ENCODE data around the gene RNF213. TPM values are rescaled to one million over a fixed set of nuclear protein-coding genes. Genes with fewer than 3 reads are reported as not detected.

Gene RNF213
- total and polyA plus RNA-seq, 10 of the 15 experiments (the other 5 are each of a cell fraction or from before 2014, with no cell fraction given): 18.6 to 145 (median 65.8) TPM

GRCh38 chr17:80382956-80383355 is 122.3 kb downstream of the RNF213 start:
- no peaks in the 10 kb centered on the region for H3K27me3 ChIP-seq (replicated peaks in 1 of 2; ENCODE audit: control insufficient read depth in 2 of 2, insufficient read depth in 2 of 2, low read length in 1 of 2)
- no peak overlapping the region for H3K4me2 ChIP-seq (ENCODE audit: control insufficient read depth, insufficient read depth)
- TF ChIP-seq TBL1XR1 (IDR thresholded peaks at IDR 0.05; ENCODE audit: low read depth, low read length): no peak
- H3K79me2 ChIP-seq (ENCODE audit: control insufficient read depth, insufficient read depth, low read length): no peaks in the 10 kb centered on the region
- ChIA-PET SMC1A (ENCODE audit: uncharacterized antibody, unreplicated experiment) (no interaction called here), RAD21 (ENCODE audit: unreplicated experiment) (no interaction called here), POLR2A (no interaction called here), CTCF (no interaction called here)
- in situ Hi-C loops (cut with MboI): no loop called here
- no peaks in the 10 kb centered on the region for H3K4me1 ChIP-seq (ENCODE audit: control insufficient read depth, insufficient read depth, low read length)
- intact Hi-C loops (cut with micrococcal nuclease; ENCODE audit: unreplicated experiment): no loop called here
- peaks cover 44 to 76% of the 10 kb centered on the region in 2 experiments for H3K36me3 ChIP-seq (ENCODE audit: control insufficient read depth in 2 of 2, insufficient read depth in 2 of 2, low read length in 1 of 2)
- H3K9me3 ChIP-seq (replicated peaks; ENCODE audit: control insufficient read depth, insufficient read depth, low read length): no peaks in the 10 kb centered on the region
- H4K20me1 ChIP-seq (ENCODE audit: control insufficient read depth, insufficient read depth): no peaks in the 10 kb centered on the region
- no peak for FAIRE-seq
- ATAC-seq: no peak
- no peak for DNase-seq (ENCODE audit: low read depth, low spot score)
- no peak overlapping the region for H3K4me3 ChIP-seq
- H3K27ac ChIP-seq (ENCODE audit: control insufficient read depth, insufficient read depth): no peak overlapping the region
- no peak overlapping the region for H2AFZ ChIP-seq (ENCODE audit: control insufficient read depth, low read depth, low read length)
- 98% methylated on average over 8 of the region's 8 CpGs for WGBS (ENCODE audit: insufficient coverage, insufficient replicate concordance, low lambda C conversion rate, missing lambda C conversion rate)
- BruUV-seq (replicated peaks): no TSS peak
- no peak overlapping the region for H3K9ac ChIP-seq (ENCODE audit: control insufficient read depth, insufficient read depth, low read length)

DNA sequence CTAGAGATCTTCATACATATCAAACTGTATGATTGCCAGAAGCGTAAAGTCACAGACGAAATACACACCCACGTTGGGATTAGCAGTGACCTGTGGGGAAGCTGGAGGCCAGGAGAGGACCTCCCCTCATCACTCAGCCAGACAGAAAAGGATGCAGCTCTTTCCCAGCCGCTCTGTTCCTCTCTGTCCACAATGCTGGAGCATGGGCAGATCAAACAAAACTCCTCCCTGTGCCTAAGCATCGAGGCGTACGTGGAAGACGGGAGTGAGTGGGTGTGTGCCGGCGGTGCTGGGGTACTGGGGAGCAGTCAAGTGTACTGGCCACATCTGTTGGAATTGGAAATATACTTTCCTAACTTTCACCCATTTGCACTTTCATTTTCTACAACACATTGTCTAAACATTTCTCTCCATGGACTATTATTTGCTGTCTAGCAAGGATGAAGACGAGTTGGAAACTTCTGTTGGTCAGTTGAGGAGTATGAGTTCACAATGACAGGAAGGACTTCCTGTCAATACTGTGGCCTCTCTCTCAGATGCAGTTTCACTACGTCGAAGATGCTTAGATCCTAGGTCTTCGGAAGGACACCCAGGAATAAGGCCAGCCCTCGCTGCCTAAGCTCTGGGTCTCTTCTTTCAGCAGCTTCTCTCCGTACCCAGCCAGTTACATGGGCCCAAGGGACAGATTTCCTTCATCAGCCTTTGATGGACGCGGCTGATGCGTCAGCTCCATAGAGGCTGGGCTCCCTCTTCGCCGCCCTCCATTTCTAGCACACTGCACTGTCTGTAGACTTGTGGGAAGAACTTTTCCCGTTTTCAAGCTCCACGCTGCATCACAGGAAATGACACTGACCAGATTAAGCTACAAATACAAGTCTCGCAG is 123.7 kb downstream of the RNF213 start:
- no peak overlapping the region for H3K9ac ChIP-seq (ENCODE audit: control insufficient read depth, insufficient read depth, low read length)

More for the DNA sequence above, 123.7 kb downstream of the RNF213 start:
- BruUV-seq (replicated peaks): no TSS peak
- Histone ChIP-seq H3K36me3 (ENCODE audit: control insufficient read depth in 2 of 2, insufficient read depth in 2 of 2, low read length in 1 of 2) (peaks cover 49 to 78% of the 10 kb centered on the region in 2 experiments), H3K4me1 (ENCODE audit: control insufficient read depth, insufficient read depth, low read length) (no peaks in the 10 kb centered on the region), H4K20me1 (ENCODE audit: control insufficient read depth, insufficient read depth) (no peaks in the 10 kb centered on the region), H3K4me3 (no peak overlapping the region), H3K27ac (ENCODE audit: control insufficient read depth, insufficient read depth) (no peak overlapping the region), H3K79me2 (ENCODE audit: control insufficient read depth, insufficient read depth, low read length) (no peaks in the 10 kb centered on the region), H3K4me2 (ENCODE audit: control insufficient read depth, insufficient read depth) (no peak overlapping the region), H2AFZ (ENCODE audit: control insufficient read depth, low read depth, low read length) (no peak overlapping the region), H3K27me3 (replicated peaks in 1 of 2; ENCODE audit: control insufficient read depth in 2 of 2, insufficient read depth in 2 of 2, low read length in 1 of 2) (no peaks in the 10 kb centered on the region), H3K9me3 (replicated peaks; ENCODE audit: control insufficient read depth, insufficient read depth, low read length) (no peaks in the 10 kb centered on the region)
- no peak for FAIRE-seq
- intact Hi-C loops (cut with micrococcal nuclease; ENCODE audit: unreplicated experiment): no loop called here
- ChIA-PET CTCF (no interaction called here), POLR2A (no interaction called here), SMC1A (ENCODE audit: uncharacterized antibody, unreplicated experiment) (no interaction called here), RAD21 (ENCODE audit: unreplicated experiment) (no interaction called here)
- no peak for DNase-seq (ENCODE audit: low read depth, low spot score)
- WGBS (ENCODE audit: insufficient coverage, insufficient replicate concordance, low lambda C conversion rate, missing lambda C conversion rate): 97% methylated on average over 24 of the region's 24 CpGs
- in situ Hi-C loops (cut with MboI): no loop called here
- TF ChIP-seq TCF12 (IDR thresholded peaks at IDR 0.05; ENCODE audit: low read depth, low read length) (no peak), CHD4 (IDR thresholded peaks at IDR 0.05) (no peak), PML (IDR thresholded peaks at IDR 0.05; ENCODE audit: low read length) (no peak), MXI1 (IDR thresholded peaks at IDR 0.05; ENCODE audit: low read depth, low read length) (no peak)
- TF ChIP-seq, protein P1, sequence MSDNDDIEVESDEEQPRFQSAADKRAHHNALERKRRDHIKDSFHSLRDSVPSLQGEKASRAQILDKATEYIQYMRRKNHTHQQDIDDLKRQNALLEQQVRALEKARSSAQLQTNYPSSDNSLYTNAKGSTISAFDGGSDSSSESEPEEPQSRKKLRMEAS (IDR thresholded peaks at IDR 0.05; ENCODE audit: low read depth, low read length): no peak
- TF ChIP-seq, protein P2, sequence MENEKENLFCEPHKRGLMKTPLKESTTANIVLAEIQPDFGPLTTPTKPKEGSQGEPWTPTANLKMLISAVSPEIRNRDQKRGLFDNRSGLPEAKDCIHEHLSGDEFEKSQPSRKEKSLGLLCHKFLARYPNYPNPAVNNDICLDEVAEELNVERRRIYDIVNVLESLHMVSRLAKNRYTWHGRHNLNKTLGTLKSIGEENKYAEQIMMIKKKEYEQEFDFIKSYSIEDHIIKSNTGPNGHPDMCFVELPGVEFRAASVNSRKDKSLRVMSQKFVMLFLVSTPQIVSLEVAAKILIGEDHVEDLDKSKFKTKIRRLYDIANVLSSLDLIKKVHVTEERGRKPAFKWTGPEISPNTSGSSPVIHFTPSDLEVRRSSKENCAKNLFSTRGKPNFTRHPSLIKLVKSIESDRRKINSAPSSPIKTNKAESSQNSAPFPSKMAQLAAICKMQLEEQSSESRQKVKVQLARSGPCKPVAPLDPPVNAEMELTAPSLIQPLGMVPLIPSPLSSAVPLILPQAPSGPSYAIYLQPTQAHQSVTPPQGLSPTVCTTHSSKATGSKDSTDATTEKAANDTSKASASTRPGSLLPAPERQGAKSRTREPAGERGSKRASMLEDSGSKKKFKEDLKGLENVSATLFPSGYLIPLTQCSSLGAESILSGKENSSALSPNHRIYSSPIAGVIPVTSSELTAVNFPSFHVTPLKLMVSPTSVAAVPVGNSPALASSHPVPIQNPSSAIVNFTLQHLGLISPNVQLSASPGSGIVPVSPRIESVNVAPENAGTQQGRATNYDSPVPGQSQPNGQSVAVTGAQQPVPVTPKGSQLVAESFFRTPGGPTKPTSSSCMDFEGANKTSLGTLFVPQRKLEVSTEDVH (IDR thresholded peaks at IDR 0.05; ENCODE audit: low read depth, partially characterized antibody): no peak
- no peak for ATAC-seq

Measured in GM12878 (cell line).